Measurements from ENCODE around the gene TRPM4. TPM values are rescaled to one million over a fixed set of nuclear protein-coding genes. Genes with fewer than 3 reads are reported as not detected.

TRPM4 gene
- total RNA-seq, 6 experiments from 2014 or later, result 9.2 to 31.1 (median 14.3) TPM

DNA sequence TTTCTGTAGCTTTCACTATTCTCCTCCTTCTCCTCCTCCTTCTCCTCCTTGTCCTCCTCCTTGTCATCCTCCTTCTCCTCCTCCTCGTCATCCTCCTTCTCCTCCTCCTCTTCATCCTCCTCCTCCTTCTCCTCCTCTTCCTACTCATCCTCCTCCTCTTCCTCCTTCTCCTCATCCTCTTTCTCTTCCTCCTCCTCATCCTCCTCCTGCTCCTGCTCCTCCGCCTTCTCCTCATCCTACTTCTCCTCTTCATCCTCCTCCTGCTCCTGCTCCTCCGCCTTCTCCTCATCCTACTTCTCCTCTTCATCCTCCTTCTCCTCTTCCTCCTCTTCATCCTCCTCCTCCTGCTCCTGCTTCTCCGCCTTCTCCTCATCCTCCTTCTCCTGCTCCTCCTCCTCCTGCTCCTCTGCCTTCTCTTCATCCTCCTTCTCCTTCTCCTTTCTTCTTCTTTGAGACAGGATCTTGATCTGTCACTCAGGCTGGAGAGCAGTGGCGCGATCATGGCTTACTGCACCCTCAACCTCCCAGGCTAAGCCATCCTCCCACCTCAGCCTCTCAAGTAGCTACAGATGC, 36.3 kb downstream of the TRPM4 start:
- no peak for ATAC-seq
- Histone ChIP-seq H3K36me3 (no peaks in the 10 kb centered on the region), H3K9me3 (no peaks in the 10 kb centered on the region), H3K4me1 (no peaks in the 10 kb centered on the region), H3K4me3 (no peak overlapping the region), H3K27me3 (no peaks in the 10 kb centered on the region), H3K27ac (no peak overlapping the region)
- TF ChIP-seq CTCF (IDR thresholded peaks at IDR 0.05), result no peak
- TF ChIP-seq POLR2A (IDR thresholded peaks at IDR 0.05), result no peak
- intact Hi-C loops (cut with DNase I), result loop anchor here in 1 of 2 donors (10.0 kb wide), 1 partner anchor 99 kb away; no protein-coding TSS in a partner anchor
- WGBS (ENCODE audit: insufficient coverage, low coverage, low lambda C conversion rate, missing lambda C conversion rate), result 92% methylated on average over 6 of the region's 6 CpGs
- no peak for DNase-seq

DNA sequence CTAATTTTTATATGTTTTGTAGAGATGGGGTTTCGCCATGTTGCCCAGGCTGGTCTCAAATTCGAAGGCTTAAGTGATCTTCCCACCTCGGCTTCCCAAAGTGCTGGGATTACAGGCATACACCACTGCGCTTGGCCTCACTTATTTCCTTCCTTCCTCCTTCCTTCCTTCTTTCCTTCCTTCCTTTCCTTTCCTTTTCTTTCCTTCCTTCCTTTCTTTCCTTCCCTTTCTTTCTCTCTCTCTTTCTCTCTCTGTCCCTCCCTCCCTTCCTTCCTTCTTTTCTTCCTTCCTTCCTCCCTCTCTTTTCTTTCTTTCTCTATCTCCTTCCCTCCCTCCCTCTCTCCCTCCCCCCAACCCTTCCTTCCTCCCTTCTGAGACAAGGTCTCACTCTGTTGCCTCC, 36.8 kb downstream of the TRPM4 start:
- H3K27me3 ChIP-seq, result no peaks in the 10 kb centered on the region
- WGBS (ENCODE audit: insufficient coverage, low coverage, low lambda C conversion rate, missing lambda C conversion rate), result 83% methylated on average over 3 of the region's 4 CpGs
- ATAC-seq (no peak), DNase-seq (no peak)
- no peak overlapping the region for H3K4me3 ChIP-seq
- TF ChIP-seq CTCF (IDR thresholded peaks at IDR 0.05) (no peak), POLR2A (IDR thresholded peaks at IDR 0.05) (no peak)
- H3K4me1 ChIP-seq, result no peaks in the 10 kb centered on the region
- intact Hi-C loops (cut with DNase I), result loop anchor here in 1 of 2 donors (10.0 kb wide), 1 partner anchor 100 kb away; no protein-coding TSS in a partner anchor
- no peak overlapping the region for H3K27ac ChIP-seq
- H3K9me3 ChIP-seq, result no peaks in the 10 kb centered on the region
- no peaks in the 10 kb centered on the region for H3K36me3 ChIP-seq

DNA sequence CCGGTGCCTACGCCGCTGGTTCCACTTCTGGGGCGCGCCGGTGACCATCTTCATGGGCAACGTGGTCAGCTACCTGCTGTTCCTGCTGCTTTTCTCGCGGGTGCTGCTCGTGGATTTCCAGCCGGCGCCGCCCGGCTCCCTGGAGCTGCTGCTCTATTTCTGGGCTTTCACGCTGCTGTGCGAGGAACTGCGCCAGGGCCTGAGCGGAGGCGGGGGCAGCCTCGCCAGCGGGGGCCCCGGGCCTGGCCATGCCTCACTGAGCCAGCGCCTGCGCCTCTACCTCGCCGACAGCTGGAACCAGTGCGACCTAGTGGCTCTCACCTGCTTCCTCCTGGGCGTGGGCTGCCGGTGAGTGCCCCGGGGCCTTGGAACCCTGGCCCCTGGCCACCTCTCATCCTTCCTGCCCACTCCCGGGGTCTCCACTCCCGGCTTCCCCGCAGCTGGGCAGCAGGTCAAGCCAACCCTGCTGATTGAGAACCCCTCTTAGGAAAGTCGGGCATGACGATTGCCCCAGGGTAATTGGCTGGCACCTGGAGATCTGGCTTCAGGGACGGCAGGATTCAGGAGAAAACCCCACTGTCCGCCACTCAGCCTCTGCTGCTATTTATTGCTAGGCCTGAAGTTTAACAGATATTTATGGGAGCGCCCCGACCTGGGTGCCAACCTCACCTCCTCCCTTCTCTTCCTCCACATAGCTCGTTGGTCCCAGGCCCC, 39.1 kb downstream of the TRPM4 start:
- H3K9me3 ChIP-seq, result no peaks in the 10 kb centered on the region
- DNase-seq (peak in 1 of 3 donors; percentile 40), ATAC-seq (peak in 1 of 4 donors; percentile 39)
- no peaks in the 10 kb centered on the region for H3K36me3 ChIP-seq
- H3K27me3 ChIP-seq, result no peaks in the 10 kb centered on the region
- 71% methylated on average over 6 of the region's 40 CpGs for WGBS (ENCODE audit: insufficient coverage, low coverage, low lambda C conversion rate, missing lambda C conversion rate)
- intact Hi-C loops (cut with DNase I), result loop anchor here (5.0 to 10.0 kb wide), 2 partner anchors 94 to 102 kb away; no protein-coding TSS in a partner anchor
- TF ChIP-seq CTCF (IDR thresholded peaks at IDR 0.05) (no peak), POLR2A (IDR thresholded peaks at IDR 0.05) (no peak)
- no peaks in the 10 kb centered on the region for H3K4me1 ChIP-seq
- no peak overlapping the region for H3K27ac ChIP-seq
- no peak overlapping the region for H3K4me3 ChIP-seq

DNA sequence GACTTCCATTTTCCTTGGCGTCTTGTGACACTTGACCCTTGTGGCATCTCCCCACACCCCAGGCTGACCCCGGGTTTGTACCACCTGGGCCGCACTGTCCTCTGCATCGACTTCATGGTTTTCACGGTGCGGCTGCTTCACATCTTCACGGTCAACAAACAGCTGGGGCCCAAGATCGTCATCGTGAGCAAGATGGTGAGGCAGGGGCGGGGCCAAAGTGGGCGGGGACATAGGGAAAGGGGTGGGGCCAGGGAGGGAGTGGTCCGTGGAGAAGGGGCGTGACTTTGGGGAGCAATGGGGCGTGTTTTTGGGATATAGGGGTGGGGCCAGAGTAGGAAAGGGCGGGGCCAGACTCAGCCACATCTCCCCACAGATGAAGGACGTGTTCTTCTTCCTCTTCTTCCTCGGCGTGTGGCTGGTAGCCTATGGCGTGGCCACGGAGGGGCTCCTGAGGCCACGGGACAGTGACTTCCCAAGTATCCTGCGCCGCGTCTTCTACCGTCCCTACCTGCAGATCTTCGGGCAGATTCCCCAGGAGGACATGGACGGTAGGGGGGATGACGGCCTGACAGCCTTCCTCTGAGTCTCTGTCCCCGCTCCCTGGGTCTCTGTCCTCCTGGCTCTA, 42.8 kb downstream of the TRPM4 start:
- H3K4me1 ChIP-seq, result no peaks in the 10 kb centered on the region
- H3K27ac ChIP-seq, result no peak overlapping the region
- H3K36me3 ChIP-seq, result peaks cover 0 to 4% (median 0%) of the 10 kb centered on the region in 4 donors
- H3K27me3 ChIP-seq, result no peaks in the 10 kb centered on the region
- 81% methylated on average over 13 of the region's 29 CpGs for WGBS (ENCODE audit: insufficient coverage, low coverage, low lambda C conversion rate, missing lambda C conversion rate)
- DNase-seq (peak in 1 of 3 donors; percentile 25), ATAC-seq (peak in 2 of 4 donors; percentile 26 to 62)
- TF ChIP-seq CTCF (IDR thresholded peaks at IDR 0.05), result no peak
- TF ChIP-seq POLR2A (IDR thresholded peaks at IDR 0.05), result no peak
- H3K4me3 ChIP-seq, result no peak overlapping the region
- intact Hi-C loops (cut with DNase I), result no loop called here
- no peaks in the 10 kb centered on the region for H3K9me3 ChIP-seq
